GM12801 (cell line): Measurements from ENCODE around the gene OSBPL5.

Experiments
- TF ChIP-seq, protein P1 (sequence below): IDR thresholded peaks from one replicate; pipeline ENCODE4 v1.5.1; 2011; ENCODE audit warnings: control low read depth; ENCODE audit not compliant: insufficient read length; ENCODE audit errors: extremely low read depth

The OSBPL5 gene

GRCh38 chr11:3134651-3135480, 30.2 kb downstream of the OSBPL5 start:
- TF ChIP-seq, protein P1, sequence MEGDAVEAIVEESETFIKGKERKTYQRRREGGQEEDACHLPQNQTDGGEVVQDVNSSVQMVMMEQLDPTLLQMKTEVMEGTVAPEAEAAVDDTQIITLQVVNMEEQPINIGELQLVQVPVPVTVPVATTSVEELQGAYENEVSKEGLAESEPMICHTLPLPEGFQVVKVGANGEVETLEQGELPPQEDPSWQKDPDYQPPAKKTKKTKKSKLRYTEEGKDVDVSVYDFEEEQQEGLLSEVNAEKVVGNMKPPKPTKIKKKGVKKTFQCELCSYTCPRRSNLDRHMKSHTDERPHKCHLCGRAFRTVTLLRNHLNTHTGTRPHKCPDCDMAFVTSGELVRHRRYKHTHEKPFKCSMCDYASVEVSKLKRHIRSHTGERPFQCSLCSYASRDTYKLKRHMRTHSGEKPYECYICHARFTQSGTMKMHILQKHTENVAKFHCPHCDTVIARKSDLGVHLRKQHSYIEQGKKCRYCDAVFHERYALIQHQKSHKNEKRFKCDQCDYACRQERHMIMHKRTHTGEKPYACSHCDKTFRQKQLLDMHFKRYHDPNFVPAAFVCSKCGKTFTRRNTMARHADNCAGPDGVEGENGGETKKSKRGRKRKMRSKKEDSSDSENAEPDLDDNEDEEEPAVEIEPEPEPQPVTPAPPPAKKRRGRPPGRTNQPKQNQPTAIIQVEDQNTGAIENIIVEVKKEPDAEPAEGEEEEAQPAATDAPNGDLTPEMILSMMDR: no peak

GRCh38 chr11:3134218-3134621, 30.9 kb downstream of the OSBPL5 start:
- TF ChIP-seq, protein P1: no peak

DNA sequence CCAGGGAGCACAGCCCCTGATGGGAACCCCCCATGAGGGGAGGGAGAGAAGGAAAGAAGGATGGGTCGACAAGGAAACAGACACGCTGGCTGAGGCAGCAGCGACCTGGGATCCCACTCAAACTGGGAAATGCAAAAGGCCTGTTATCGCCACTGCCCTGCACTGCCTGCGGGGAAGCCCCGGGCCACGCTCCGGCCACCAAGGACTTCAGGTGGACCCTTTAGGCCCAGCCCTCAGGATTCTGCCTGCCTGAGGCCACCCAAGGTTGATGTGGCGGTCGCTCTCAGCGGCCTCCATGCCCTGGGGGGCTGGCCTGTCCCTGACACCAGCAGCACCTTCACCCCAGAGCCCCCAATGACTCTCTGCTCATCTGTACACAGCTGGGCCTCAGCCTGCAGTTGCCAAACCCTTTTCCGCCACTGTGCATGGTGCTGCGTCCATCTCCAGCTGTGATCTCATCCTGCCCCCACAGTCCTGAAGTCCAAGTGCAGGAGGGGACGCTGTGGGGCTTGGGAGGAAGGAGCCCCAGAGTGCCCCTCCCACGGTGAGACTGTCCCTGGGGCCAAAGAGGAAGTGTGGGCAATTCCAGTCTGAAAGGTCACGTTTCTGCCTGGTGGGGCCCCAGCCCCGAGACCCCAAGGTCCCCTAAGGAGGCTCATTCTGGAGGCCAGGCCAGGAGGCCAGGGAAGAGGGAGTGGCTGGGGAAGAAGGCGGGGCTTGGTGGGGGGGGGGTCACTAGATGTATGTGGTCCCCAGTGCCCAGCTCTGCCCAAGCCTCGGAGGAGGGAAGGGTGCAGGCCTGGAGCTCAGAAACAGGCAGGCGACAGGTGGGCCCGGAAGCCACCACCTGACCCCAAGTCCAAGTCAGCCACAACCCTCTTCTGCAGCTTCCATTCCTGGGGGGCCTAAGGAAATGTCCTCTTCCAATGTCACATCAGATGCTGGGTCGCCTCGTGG, 31.6 kb downstream of the OSBPL5 start:
- TF ChIP-seq, protein P1: no peak

GRCh38 chr11:3132831-3133260, 32.3 kb downstream of the OSBPL5 start:
- TF ChIP-seq, protein P1: no peak

- TF ChIP-seq, protein P1: no peak
These were observed 32.8 kb downstream of the OSBPL5 start for GRCh38 chr11:3132271-3132781.

DNA sequence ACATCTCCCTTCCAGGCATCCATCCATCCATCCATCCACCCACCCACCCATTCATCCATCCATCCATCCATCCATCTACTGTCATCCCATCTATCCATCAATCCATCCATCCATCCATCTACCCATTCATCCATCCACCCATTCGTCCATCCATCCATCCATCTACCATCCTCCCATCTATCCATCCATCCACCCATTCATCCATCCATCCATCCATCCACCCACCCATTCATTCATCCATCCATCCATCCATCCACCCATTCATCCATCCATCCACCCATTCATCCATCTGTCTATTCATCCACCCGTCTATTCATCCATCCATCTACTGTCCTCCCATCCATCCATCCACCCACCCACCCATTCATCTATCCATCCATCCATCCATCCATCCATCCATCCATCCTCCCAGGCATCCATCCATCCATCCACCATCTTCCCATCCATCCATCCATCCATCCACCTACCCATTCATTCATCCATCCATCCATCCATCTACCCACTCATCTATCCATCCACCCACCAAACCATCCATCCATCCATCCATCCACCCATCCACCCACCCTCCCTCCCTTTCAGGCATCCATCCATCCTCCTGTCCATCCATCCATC, 33.7 kb downstream of the OSBPL5 start:
- TF ChIP-seq, protein P1: no peak
